Measurements from ENCODE around the gene RPL4. TPM values are rescaled to one million over a fixed set of nuclear protein-coding genes. Genes with fewer than 3 reads are reported as not detected.
A peak's percentile ranks its signal among the peaks of the same experiment; 100 is the strongest.
"Not testable (repeated sequence)": the region's sequence is repeated elsewhere in the genome, so short reads cannot be mapped to it uniquely, and the experiment has no call there.

Gene RPL4
- total and polyA plus RNA-seq, 2 of the 8 experiments (the other 6 are each of a cell fraction or from before 2014, with no cell fraction given), result 3,950 to 3,973 TPM

GRCh38 chr15:66500346-66500745 lies 4.3 kb downstream of the RPL4 start:
- not testable (repeated sequence) for H4K20me1 ChIP-seq (replicated peaks in 1 of 2; ENCODE audit: control insufficient read depth in 1 of 2, insufficient read depth in 2 of 2, low read length in 2 of 2); H3K14ac ChIP-seq (ENCODE audit: insufficient read length); FAIRE-seq; H3K4me3 ChIP-seq (ENCODE audit: extremely low read depth in 1 of 4, insufficient read depth in 2 of 4, low read depth in 3 of 4, low read length in 4 of 4); H3K9me3 ChIP-seq (ENCODE audit: insufficient read depth in 2 of 2, low read depth in 1 of 2, low read length in 1 of 2); H2AK5ac ChIP-seq (ENCODE audit: low read depth, low read length); H3K27ac ChIP-seq (ENCODE audit: low read depth, low read length); H3K23ac ChIP-seq (ENCODE audit: insufficient read length); H2BK15ac ChIP-seq (ENCODE audit: low read length); H3K79me1 ChIP-seq (ENCODE audit: low read depth, low read length); H2BK20ac ChIP-seq (ENCODE audit: low read length); DNase-seq (ENCODE audit: low read depth in 1 of 2, low spot score in 2 of 2); H2BK12ac ChIP-seq (ENCODE audit: low read depth, low read length); H3K4ac ChIP-seq (replicated peaks; ENCODE audit: insufficient read length, low read depth, low read length); H2AFZ ChIP-seq (ENCODE audit: low read length); H2BK120ac ChIP-seq (replicated peaks; ENCODE audit: low read depth, low read length); H3K9ac ChIP-seq (replicated peaks in 1 of 4; ENCODE audit: extremely low read depth in 1 of 4, low read depth in 3 of 4, low read length in 3 of 4); H4K91ac ChIP-seq (replicated peaks; ENCODE audit: insufficient read length, low read length); H3K4me2 ChIP-seq (ENCODE audit: insufficient read depth in 1 of 2, low read depth in 2 of 2, low read length in 2 of 2); H2BK5ac ChIP-seq (ENCODE audit: low read depth, low read length); H4K8ac ChIP-seq (ENCODE audit: extremely low read depth, insufficient read depth, low read length); H3K56ac ChIP-seq (replicated peaks; ENCODE audit: insufficient read length, low read depth, low read length); H3K27me3 ChIP-seq (replicated peaks in 1 of 4; ENCODE audit: control insufficient read depth in 3 of 4, extremely low read depth in 1 of 4, insufficient read depth in 3 of 4, low read length in 3 of 4); H3K18ac ChIP-seq (ENCODE audit: extremely low read depth, low read length); H4K5ac ChIP-seq (ENCODE audit: insufficient read length, low read depth, low read length)
- H3K79me2 ChIP-seq (ENCODE audit: control insufficient read depth in 1 of 2, insufficient read depth in 2 of 2, low read length in 2 of 2), result peaks cover 18 to 37% of the 10 kb centered on the region in 2 experiments
- peaks cover 41 to 57% (median 51%) of the 10 kb centered on the region in 4 experiments for H3K36me3 ChIP-seq (ENCODE audit: control insufficient read depth in 2 of 4, insufficient read depth in 4 of 4, low read length in 3 of 4)
- H3K23me2 ChIP-seq (ENCODE audit: low read depth, low read length), result peaks cover 12% of the 10 kb centered on the region; the same call in 1 of the 2 replicates
- TF ChIP-seq POLR2AphosphoS5 (IDR thresholded peaks at IDR 0.05; ENCODE audit: low read depth, low read length) (peak; percentile 58), POLR2A (IDR thresholded peaks at IDR 0.05; ENCODE audit: control extremely low read depth in 1 of 2, low read depth in 2 of 2, low read length in 2 of 2) (peak in 1 of 2 experiments; percentile 13; a peak in 1 of 3 replicates)
- 95% methylated on average over 7 of the region's 7 CpGs; no CpG with 5 or more reads in 1 of the 2 experiments for WGBS, 2 experiments (ENCODE audit: extremely low coverage in 1 of 2, insufficient coverage in 1 of 2, insufficient read length in 1 of 2, insufficient replicate concordance in 2 of 2, low coverage in 1 of 2, low lambda C conversion rate in 2 of 2, missing lambda C conversion rate in 1 of 2)
- H3K4me1 ChIP-seq (replicated peaks in 1 of 4; ENCODE audit: control insufficient read depth in 3 of 4, insufficient read depth in 4 of 4, low read length in 3 of 4), result peaks cover 5 to 10% (median 6%) of the 10 kb centered on the region in 4 experiments; a peak in 5 of 7 replicates
- POLR2A ChIA-PET (ENCODE audit: partially characterized antibody), result interaction anchor here (1.0 to 6.5 kb wide), 20 partner anchors 6 to 184 kb away, joined by 3 to 64 read pairs (median 4); partner anchors contain the start of genes LCTL, MAP2K1, RPL4 and TIPIN
- CTCF ChIA-PET (ENCODE audit: partially characterized antibody), result interaction anchor here (0.6 to 4.6 kb wide), 5 partner anchors 9 to 113 kb away, joined by 3 to 40 read pairs (median 4); partner anchors contain the start of gene MAP2K1
